NOMO-1 (cell line): ENCODE results near the gene ZNF649.
A peak's percentile ranks its signal among the peaks of the same experiment; 100 is the strongest.
"Not testable (repeated sequence)": the region's sequence is repeated elsewhere in the genome, so short reads cannot be mapped to it uniquely, and the experiment has no call there.

Experiments used
- DNase-seq, 2 experiments: peaks; one replicate each; lab custom pipeline; 2025; ENCODE audit not compliant: unreplicated experiment in 2 of 2; lab: John Stamatoyannopoulos, UW

Gene ZNF649

DNA sequence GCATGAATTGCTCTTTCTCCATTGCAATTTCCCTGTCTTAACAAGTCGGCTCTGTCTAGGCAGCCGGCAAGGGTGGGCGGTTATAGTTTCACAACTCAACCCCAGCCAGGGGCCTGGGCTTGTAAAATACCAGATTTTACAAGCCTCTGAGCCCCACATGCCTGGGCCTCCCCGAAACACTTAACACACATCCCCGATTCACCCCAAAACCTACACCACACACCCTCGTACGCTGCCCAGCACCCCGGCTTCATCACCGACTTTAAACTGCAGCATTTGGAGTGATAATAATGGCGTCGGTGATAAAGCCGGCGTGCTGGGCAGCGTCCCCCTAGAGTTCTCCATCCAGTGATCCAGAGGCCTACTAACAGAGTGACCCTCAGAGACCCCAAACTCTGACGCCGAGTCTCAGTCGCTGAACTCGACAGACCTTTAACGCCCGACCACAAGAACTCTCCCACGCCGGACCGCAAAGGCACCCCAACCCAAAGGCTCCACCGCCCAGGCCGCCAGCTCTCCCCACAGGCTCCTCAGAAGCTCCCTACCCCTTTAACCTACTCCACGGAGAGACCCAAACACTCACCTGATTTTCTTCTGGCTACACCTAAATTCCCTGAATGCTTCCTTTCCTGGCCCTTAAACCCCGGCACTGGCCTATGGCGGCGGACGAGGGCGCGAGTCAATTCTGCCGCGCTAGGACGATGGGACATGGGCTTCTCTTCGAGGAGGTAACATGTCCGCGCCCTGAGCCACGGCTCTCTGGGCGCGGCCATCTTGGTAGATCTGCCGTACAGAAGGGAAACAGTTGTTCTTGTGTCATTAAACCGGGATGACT, at the start of gene ZNF649:
ZNF649 (minus strand) TSS at position 687 of the 835 bp plus-strand sequence. CDS start 4,910 bp downstream, outside the sequence.
- DNase-seq = peak; percentile 79 to 80

DNA sequence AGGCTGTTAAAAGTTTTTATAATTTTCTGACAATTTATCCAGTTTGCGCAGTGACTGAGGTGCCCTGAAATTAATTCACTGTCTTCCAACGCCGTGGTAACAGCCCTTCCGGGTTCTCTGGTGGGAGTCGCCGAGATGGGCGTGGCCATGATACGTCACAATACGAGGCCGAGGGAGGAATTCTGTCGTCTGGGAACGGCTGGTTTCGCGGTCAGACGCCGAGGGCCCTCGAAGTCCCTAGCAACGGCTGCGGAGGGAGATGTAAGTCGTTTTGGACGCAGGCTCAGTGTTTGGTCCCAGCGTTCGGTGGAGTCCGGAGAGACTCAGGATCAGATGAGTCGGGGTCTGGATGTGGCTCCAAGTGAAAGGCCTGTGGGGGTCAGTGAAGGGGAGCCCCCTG, 44.2 kb upstream of the ZNF649 start:
- DNase-seq = no peak

DNA sequence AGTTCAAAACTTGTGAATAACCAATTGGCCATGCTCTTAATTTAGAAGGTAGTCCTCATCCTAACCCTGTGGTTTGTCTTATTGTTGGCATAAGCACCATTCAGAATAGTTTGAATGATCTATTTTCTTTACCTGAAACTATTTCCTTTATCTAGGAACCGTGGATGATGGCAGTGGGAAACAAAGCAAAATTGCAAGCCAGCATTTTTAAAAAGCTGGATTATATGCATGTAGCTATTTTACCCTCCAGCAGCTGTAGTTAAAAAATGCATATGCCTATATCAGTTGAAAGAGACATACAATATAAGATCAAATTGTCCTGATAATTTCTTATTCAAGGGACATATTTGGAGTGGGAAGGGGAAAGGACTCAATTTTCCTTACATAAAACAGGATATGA, 41.8 kb upstream of the ZNF649 start:
- no peak for DNase-seq

DNA sequence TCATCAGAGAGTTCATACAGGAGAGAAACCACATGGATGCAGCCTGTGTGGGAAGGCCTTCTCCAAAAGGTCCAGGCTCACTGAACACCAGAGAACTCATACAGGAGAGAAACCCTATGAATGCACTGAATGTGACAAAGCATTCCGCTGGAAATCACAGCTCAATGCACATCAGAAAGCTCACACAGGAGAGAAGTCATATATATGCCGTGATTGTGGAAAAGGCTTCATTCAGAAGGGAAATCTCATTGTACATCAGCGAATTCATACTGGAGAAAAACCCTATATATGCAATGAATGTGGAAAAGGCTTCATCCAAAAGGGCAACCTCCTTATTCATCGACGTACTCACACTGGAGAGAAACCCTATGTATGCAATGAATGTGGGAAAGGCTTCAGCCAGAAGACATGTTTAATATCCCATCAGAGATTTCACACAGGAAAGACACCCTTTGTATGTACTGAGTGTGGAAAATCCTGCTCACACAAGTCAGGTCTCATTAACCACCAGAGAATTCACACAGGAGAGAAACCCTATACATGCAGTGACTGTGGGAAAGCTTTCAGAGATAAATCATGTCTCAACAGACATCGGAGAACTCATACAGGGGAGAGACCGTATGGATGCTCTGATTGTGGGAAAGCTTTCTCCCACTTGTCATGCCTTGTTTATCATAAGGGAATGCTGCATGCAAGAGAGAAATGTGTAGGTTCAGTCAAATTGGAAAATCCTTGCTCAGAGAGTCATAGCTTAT, 40.2 kb upstream of the ZNF649 start:
- no peak for DNase-seq

DNA sequence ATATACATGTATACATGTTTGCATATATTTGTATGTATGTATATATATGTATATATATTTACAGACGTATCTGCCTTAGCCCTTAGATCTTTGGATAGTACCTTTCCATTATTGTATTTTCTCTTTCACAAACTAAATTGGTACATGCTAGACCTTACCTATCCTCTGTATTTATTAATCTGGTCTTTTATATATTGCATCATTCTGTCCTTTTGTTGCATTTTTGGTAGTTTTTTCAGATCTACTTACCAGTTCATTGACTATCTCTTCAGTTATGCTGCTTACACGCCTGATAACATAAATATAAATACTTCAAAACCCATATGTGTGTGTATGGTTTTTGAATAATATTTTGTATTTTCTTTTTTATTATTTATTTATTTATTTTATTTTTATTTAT, 34.1 kb upstream of the ZNF649 start:
- DNase-seq = no peak

DNA sequence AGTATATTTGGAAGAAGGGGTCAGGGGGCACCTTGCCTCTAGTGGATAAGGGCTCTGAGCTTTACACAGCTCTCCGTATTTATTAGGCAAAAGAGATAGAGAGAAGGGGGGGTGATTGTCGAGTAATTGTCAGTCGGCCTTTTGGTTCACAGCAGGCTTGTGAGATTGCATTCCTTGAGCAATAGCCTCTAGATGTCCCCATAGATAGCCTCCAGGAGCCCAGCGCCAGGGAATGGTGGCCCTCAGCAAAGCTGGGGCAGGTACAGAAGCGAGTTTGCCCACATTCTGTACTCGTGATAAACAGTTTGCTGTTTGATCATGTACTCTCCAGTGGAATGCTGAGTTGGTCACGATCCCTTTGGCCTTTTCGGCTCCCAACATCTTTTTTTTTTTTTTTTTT, 27.1 kb upstream of the ZNF649 start:
- no peak for DNase-seq

DNA sequence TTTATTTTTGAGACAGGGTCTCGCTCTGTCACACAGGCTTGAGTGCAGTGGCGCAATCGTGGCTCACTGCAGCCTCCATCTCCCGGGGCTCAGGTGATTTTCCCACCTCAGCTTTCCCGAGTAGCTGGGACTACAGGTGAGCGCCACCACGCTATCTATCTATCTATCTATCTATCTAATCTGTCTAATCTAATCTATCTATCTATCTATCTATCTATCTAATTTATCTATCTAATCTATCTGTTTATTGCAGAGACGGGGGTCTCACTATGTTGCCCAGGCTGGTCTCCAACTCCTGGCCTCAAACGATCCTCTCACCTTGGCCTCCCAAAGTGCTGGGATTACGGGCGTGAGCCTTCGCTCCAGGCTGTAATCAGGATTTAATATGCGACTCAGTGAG, 23.0 kb upstream of the ZNF649 start:
- no peak for DNase-seq

DNA sequence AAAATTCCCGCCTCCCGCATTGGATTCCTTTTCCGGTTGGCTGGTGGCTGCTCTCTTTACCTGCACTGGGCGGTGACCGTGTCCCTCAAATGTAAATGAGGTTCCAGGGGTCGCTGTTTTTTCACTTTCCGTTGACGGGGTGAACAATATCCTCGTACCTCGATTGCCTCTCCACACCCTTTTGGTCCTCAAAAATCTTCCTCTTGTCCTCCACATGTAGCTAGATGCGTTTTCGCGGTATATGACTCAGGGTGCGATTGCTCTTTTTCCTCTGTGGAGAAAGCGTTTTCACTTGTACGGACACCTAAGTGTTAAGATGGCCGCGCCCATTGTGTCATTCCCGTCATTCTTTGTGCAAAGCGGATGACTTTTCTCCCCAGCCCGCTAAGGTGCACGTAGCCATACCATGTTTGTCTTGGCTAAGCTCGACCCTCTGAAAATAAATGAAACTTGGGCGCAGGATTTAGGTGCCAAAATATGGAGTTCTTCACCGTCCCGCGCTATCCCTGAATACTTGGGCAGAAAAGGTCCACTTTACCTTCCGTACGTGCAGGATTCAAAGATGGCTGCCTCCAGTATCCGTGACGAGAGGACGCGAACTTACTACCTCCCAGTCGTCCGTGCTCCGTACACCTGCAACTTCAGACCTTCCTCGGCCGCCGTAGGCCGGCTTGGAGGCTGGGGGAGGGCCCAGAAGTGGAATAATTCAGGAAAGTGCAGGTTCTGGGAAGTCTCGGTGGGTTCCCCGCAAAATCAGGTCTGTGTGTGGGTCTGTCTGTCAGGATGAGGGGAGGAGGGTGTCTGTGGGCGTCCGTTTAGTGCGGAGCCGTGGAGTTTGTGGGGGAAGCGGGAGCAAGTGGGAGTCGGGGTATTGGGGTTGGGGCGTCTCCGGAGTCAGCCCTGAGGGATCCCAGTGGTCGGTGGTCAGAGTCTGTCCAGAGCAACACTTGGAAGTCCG, 22.2 kb upstream of the ZNF649 start, which contains the start of gene ZNF613:
ZNF613 (plus strand) TSS at position 689 of the 958 bp plus-strand sequence. CDS start 8,749 bp downstream, outside the sequence.
- peak; percentile 89 to 94 for DNase-seq

DNA sequence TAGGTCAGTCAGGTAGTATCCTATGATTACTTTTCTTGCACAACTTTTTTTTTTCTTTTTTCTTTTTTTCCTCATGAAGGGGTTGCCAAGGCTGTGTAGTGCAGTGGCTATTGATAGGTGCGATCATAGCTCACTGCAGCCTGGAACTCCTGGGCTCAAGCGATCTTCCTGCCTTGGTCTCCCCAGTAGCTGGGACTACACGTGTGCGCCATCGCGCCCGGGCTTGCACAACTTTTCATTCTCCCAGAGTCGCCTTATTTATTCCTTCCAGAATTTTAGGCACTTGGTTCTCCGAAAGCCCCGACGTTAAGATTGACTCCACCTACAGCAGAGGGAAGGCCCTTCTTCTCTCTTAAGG, 21.6 kb upstream of the ZNF649 start:
- DNase-seq = no peak

DNA sequence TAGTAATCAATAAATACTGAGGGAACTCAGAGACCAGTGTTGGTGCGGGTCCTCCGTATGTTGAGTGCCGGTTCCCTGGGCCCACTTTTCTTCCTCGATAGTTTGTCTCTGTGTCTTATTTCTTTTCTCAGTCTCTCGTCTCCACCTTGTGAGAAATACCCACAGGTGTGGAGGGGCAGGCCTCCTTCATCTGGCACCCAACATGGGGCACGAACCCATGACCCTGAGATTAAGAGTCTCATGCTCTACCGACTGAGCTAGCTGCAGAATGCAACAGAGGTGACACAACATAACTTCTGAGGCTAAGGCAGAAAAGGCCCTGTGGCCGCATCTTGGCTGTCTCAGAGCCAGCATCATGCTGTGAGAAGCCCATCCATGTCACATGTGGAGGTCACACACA, 17.1 kb upstream of the ZNF649 start:
- DNase-seq = no peak

DNA sequence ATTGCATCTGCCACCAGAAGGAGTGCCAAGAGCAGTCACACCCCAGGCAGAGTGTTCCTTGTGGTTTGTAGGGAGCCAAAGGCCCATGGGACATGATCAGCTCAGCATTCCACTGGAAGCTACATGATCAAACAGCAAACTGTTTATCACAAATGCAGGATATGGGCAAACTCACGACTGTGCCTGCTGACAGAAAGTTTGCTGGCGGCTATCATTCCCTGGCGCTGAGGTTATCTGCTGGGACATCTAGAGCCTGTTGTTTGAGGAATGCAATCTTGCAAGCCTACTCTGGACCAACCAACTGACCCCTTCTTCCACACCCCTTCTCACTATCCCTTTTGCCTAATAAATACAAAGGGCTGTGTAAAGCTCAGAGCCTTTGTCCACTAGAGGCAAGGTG, 14.8 kb upstream of the ZNF649 start:
- DNase-seq = no peak

DNA sequence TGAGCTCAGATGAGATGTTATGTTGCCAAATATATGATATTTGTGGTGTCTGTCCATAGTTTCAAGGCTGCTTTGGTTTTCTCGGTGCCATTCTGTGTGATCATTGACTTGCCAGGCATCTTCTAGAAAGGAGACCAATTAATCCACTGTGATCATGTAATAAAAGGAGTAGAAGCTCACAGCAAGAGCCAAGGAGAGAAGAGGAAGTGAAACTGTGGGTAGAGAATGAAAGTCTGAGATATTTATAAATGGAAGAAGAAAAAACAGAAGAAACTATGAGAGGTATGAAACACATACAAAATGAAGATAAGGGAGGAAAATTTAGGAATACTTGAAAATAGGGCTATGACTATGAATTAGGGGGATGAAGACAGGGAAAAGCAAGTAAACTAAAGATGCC, 11.3 kb upstream of the ZNF649 start:
- DNase-seq = peak in 1 of 2 experiments; percentile 38

DNA sequence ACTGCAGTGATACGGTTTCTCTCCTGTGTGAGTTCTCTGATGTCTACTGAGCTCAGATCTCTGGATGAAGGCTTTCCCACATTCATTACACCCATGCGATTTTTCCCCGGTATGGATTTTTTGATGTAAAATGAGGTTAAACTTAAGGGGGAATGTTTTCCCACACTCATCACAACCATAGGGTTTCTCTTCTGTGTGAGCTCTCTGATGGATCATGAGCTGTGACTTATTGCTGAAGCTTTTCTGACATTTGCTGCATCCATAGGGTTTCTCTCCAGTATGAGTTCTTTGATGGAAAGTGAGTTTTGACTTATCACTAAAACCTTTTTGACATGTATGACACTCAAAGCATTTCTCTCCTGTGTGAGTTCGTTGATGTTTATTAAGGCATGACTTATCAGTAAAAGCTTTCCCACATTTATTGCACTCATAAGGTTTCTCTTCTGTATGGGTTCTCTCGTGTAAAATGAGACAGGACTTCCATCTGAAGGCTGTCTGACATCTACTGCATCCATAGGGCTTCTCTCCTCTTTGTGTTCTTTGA, 10.6 kb upstream of the ZNF649 start:
- no peak for DNase-seq

DNA sequence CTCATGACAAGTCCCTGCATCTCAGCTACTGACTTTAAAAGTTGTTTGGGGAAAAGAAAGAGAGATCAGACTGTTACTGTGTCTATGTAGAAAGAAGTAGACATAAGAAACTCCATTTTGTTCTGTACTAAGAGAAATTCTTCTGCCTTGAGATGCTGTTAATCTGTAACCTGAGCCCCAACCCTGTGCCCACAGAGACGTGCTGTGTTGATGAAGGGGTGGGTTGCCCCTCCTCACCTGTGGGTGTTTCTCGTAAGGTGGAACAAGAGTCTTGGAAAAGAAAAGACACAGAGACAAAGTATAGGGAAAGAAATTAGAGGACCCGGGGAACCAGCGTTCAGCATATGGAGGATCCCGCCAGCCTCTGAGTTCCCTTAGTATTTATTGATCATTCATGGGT, 3.2 kb upstream of the ZNF649 start:
- not testable (repeated sequence) for DNase-seq

DNA sequence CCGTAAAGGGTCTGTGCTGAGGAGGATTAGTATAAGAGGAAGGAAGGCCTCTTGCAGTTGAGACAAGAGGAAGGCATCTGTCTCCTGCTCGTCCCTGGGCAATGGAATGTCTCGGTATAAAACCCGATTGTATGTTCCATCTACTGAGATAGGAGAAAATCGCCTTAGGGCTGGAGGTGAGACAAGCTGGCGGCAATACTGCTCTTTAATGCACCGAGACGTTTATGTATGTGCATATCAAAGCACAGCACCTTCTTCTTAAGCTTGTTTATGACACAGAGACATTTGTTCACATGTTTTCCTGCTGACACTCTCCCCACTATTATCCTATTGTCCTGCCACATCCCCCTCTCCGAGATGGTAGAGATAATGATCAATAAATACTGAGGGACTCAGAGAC, 1.3 kb upstream of the ZNF649 start:
- not testable (repeated sequence) for DNase-seq

DNA sequence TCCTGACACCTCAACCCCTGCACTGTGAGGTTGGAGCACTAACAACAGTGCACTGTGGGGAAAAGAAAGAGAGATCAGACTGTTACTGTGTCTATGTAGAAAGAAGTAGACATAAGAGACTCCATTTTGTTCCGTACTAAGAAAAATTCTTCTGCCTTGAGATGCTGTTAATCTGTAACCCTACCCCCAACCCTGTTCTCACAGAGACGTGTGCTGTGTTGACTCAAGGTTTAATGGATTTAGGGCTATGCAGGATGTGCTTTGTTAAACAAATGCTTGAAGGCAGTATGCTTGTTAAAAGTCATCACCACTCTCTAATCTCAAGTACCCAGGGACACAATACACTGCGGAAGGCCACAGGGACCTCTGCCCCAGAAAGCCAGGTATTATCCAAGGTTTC, 822 bp upstream of the ZNF649 start:
- DNase-seq = not testable (repeated sequence)

DNA sequence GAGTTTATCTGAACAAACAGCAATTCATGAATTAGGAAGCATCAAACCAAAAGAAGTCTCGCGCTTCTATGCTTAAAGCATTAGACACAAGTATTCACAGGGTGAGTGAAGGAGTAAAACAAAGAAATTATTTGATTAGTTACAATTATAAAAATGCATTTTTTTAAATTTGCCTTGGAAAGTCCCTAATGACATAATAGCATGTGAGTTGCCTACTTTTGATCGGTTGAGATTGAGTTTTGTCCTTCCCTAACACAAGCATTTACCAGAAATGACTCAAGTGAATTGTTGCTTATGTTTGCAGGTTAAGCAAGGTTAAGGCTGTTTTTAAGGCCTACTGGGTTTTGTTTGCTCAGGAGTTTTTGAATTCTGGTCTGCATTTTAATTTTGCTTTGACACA, 389 bp upstream of the ZNF649 start:
- no peak for DNase-seq

DNA sequence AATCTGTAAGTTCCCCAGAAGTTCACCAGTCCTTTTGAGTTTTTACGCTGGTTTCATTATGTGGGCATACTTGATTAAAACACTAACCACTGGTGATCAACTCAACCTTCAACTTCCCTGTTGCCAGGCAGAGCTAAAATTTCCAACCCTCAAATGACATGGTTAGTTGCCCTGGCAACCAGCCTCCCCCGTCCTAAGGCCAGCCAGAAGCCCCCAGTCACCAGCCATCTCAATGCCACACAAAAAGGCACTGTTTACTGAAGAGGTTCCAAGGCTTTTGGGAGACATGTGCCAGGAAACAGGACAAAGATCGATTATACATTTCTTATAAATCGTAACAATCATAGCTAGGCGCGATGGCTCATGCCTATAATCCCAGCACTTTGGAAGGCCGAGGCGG, 1.6 kb downstream of the ZNF649 start:
- DNase-seq = no peak

DNA sequence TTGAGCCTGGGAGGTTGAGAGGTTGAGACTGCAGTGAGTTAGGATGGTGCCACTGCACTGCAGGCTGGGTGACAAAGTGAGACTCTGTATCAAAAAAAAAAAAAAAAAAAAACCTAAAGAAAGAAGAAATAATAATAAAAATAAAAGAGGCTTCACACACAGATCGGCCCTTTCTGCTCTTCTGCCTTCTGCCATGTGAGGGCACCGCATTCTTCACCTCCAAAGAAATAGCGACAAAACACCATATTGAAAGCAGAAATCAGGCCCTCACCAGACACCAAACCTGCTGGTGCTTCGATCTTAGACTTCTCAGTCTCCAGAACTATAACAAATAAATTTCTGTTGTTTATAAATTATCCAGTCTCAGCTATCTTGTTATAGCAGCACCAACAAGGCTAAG, 3.0 kb downstream of the ZNF649 start:
- no peak for DNase-seq

DNA sequence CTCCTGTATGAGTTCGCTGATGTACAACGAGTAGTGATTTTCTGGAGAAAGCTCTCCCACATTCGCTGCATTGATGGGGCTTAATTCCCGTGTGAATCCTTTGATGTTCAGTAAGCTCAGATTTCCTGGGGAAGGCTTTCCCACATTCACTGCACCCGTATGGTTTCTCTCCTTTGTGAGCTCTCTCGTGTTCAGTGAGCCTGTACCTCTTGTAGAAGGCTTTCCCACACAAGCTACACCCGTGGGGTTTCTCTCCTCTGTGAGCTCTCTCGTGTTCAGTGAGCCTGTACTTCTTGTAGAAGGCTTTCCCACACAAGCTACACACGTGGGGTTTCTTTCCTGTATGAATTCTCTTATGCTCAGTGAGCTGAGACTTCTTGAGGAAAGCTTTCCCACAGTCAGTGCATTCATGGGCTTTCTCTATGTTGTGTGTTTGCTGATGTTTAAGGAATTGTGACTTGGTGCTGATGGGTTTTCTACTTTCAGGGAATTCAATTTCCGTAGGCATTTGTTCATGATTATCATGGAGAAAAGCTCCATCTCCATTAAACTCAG, 13.5 kb downstream of the ZNF649 start:
- no peak for DNase-seq
